Measurements from ENCODE around the gene ARCN1.

ARCN1 gene

GRCh38 chr11:118618115-118618990, 46.1 kb downstream of the ARCN1 start:
- no peak for DNase-seq (ENCODE audit: extremely low spot score)
- ChIA-PET CTCF (no interaction called here), POLR2A (interaction anchor here (1.1 to 1.3 kb wide), 2 partner anchors 11 to 17 kb away, joined by 3 to 5 read pairs; partner anchors contain the start of gene PHLDB1)
- TF ChIP-seq L3MBTL2 (conservative IDR thresholded peaks at IDR 0.05) (no peak), NFRKB (IDR thresholded peaks at IDR 0.05) (no peak), SUZ12 (IDR thresholded peaks at IDR 0.05) (no peak), FOXM1 (IDR thresholded peaks at IDR 0.05; ENCODE audit: borderline replicate concordance) (no peak), ELF4 (IDR thresholded peaks at IDR 0.05) (no peak), CTBP1 (IDR thresholded peaks at IDR 0.05; ENCODE audit: borderline replicate concordance) (no peak), FOXK2 (IDR thresholded peaks at IDR 0.05) (no peak), FOXA1 (IDR thresholded peaks at IDR 0.05) (no peak), TARDBP (IDR thresholded peaks at IDR 0.05) (no peak), ZNF384 (IDR thresholded peaks at IDR 0.05) (no peak)

DNA sequence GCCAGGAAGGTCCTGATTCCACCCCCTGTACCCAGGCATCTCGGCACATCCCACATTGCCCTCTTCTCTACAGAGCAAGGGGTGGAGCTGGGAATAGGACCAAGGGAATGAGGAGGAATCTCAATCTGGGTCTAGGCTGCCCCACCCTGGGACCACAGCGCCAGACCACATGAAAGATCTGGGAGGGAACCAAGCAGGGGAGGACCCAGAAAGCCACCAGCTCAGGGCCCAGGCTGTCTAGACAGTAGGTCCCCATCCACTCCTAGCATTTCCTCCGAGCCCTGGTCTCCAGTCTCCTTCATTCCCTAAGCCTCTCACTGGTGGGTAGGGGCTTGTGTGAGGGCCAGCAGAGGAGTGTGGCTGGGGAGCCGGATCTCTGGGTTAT, 46.8 kb downstream of the ARCN1 start:
- ChIA-PET CTCF (no interaction called here), POLR2A (interaction anchor here (1.1 to 1.3 kb wide), 2 partner anchors 12 to 16 kb away, joined by 3 to 5 read pairs; partner anchors contain the start of gene PHLDB1)
- DNase-seq (ENCODE audit: extremely low spot score) = no peak
- TF ChIP-seq ELF4 (IDR thresholded peaks at IDR 0.05) = no peak
- TF ChIP-seq LEF1 (IDR thresholded peaks at IDR 0.05; ENCODE audit: borderline replicate concordance) = no peak
- TF ChIP-seq ZNF384 (IDR thresholded peaks at IDR 0.05) = no peak
- no peak for TF ChIP-seq BHLHE40 (IDR thresholded peaks at IDR 0.05; ENCODE audit: borderline replicate concordance)

GRCh38 chr11:118619444-118620197, 47.4 kb downstream of the ARCN1 start:
- TF ChIP-seq TARDBP (IDR thresholded peaks at IDR 0.05) (no peak), ARNT (IDR thresholded peaks at IDR 0.05) (no peak), CTBP1 (IDR thresholded peaks at IDR 0.05; ENCODE audit: borderline replicate concordance) (no peak), HDGF (IDR thresholded peaks at IDR 0.05; ENCODE audit: borderline replicate concordance) (no peak), FOXM1 (IDR thresholded peaks at IDR 0.05; ENCODE audit: borderline replicate concordance) (no peak), ELF4 (IDR thresholded peaks at IDR 0.05) (no peak)
- CTCF ChIA-PET = no interaction called here
- POLR2A ChIA-PET = interaction anchor here (1.3 to 3.4 kb wide), 3 partner anchors 11 to 40 kb away, joined by 3 to 28 read pairs (median 4); partner anchors contain the start of gene PHLDB1
- DNase-seq (ENCODE audit: extremely low spot score) = no peak

DNA sequence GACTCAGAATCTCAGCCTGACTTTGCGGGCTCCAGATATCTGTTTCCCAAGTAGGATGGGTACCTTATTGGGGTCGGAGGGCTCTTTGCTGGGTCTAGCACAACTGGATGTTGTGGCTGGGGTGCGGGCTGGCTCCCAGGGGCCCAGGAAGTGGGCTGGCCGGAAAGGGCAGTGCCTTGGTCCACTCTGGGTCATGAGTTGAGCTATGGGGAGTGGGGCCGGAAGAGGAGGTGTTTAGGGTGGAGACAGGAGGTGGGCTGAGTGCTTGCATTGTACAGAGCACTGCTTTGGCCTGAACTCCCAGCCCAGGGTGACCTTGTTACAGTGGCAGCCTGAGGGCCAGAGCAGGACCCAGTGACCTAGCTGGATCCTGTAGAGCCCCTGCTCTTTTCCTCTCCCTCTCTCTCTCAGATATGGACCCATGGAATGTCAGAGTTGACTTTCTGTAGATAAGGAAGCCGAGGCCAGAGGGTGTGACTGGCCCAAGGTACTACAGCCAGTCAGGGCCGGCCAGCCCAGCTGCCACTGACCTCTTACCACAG, 48.4 kb downstream of the ARCN1 start:
- CTCF ChIA-PET = interaction anchor here (1.4 to 2.9 kb wide), 3 partner anchors 9 to 39 kb away, joined by 4 to 15 read pairs (median 6); no protein-coding TSS in a partner anchor
- TF ChIP-seq NFRKB (IDR thresholded peaks at IDR 0.05) (no peak), ELF4 (IDR thresholded peaks at IDR 0.05) (no peak), L3MBTL2 (conservative IDR thresholded peaks at IDR 0.05) (no peak), FOXA1 (IDR thresholded peaks at IDR 0.05) (no peak), SUZ12 (IDR thresholded peaks at IDR 0.05) (no peak), BHLHE40 (IDR thresholded peaks at IDR 0.05; ENCODE audit: borderline replicate concordance) (no peak), LEF1 (IDR thresholded peaks at IDR 0.05; ENCODE audit: borderline replicate concordance) (no peak), ZNF384 (IDR thresholded peaks at IDR 0.05) (no peak), FOXM1 (IDR thresholded peaks at IDR 0.05; ENCODE audit: borderline replicate concordance) (no peak), ARNT (IDR thresholded peaks at IDR 0.05) (no peak), HDGF (IDR thresholded peaks at IDR 0.05; ENCODE audit: borderline replicate concordance) (no peak), PKNOX1 (IDR thresholded peaks at IDR 0.05) (no peak)
- POLR2A ChIA-PET = interaction anchor here (1.2 to 3.4 kb wide), 6 partner anchors 9 to 39 kb away, joined by 3 to 31 read pairs (median 10); partner anchors contain the start of gene PHLDB1
- no peak for DNase-seq (ENCODE audit: extremely low spot score)

DNA sequence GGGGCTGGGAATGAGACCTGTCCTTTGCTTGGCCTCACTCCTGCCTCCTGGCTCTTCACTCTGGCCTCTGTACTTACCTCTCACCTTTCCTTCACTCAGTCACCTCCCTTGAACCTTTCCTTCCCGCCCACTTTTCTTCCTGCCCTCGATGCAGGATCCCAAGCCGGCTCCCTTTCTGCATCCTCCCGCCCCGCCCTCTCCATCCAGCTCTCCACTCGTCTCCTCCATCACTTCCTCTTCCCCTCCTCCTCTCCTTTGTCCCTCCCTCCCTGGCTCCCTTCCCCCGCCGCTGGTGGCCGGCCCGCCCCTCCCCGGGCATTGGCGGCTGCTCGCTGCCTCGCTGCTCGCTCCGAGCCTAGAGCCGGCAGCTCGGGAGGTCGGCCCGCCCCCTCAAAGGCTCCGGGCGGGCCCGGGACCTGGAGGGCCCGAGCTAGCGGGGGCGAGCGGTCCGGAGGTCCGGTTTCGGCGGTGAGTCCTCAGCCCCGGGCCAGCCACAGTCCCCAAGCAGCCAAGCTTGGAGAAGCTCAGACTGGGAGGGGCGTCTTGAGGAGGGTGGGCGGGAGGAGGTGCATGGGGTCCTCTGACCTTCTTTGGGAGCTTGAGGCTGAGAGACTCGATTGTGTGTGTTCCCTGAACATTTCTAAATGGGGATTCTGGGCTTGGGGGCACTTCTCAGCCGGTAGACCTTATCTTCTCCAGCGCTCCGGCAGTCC, 49.0 kb downstream of the ARCN1 start:
- no peak for TF ChIP-seq FOXM1 (IDR thresholded peaks at IDR 0.05; ENCODE audit: borderline replicate concordance)
- no peak for TF ChIP-seq L3MBTL2 (conservative IDR thresholded peaks at IDR 0.05)
- TF ChIP-seq SUZ12 (IDR thresholded peaks at IDR 0.05) = no peak
- no peak for TF ChIP-seq SP1 (IDR thresholded peaks at IDR 0.05)
- no peak for TF ChIP-seq ELF4 (IDR thresholded peaks at IDR 0.05)
- no peak for TF ChIP-seq FOXK2 (IDR thresholded peaks at IDR 0.05)
- no peak for TF ChIP-seq ZNF384 (IDR thresholded peaks at IDR 0.05)
- TF ChIP-seq LEF1 (IDR thresholded peaks at IDR 0.05; ENCODE audit: borderline replicate concordance) = no peak
- TF ChIP-seq PKNOX1 (IDR thresholded peaks at IDR 0.05) = no peak
- TF ChIP-seq NFRKB (IDR thresholded peaks at IDR 0.05) = no peak
- TF ChIP-seq BHLHE40 (IDR thresholded peaks at IDR 0.05; ENCODE audit: borderline replicate concordance) = no peak
- DNase-seq (ENCODE audit: extremely low spot score) = peak; percentile 74
- ChIA-PET POLR2A (interaction anchor here (1.2 to 3.4 kb wide), 7 partner anchors 9 to 38 kb away, joined by 3 to 31 read pairs (median 5); partner anchors contain the start of gene PHLDB1), CTCF (interaction anchor here (1.4 to 2.9 kb wide), 3 partner anchors 10 to 38 kb away, joined by 4 to 15 read pairs (median 6); no protein-coding TSS in a partner anchor)
